HG02588 (cell line): ENCODE data around the gene FBXL20.
"Not testable (repeated sequence)": the region's sequence is repeated elsewhere in the genome, so short reads cannot be mapped to it uniquely, and the experiment has no call there.

Experiments used
- ATAC-seq: cut with Tn5 transposase; IDR thresholded peaks from one replicate; pipeline ENCODE4 v1.9.1; 2021; ENCODE audit warnings: mild to moderate bottlenecking, moderate library complexity; ENCODE audit not compliant: unreplicated experiment

Gene FBXL20

GRCh38 chr17:39261286-39261685, 140.1 kb downstream of the FBXL20 start:
- no peak for ATAC-seq

GRCh38 chr17:39252788-39253460, 148.5 kb downstream of the FBXL20 start:
- ATAC-seq = no peak

DNA sequence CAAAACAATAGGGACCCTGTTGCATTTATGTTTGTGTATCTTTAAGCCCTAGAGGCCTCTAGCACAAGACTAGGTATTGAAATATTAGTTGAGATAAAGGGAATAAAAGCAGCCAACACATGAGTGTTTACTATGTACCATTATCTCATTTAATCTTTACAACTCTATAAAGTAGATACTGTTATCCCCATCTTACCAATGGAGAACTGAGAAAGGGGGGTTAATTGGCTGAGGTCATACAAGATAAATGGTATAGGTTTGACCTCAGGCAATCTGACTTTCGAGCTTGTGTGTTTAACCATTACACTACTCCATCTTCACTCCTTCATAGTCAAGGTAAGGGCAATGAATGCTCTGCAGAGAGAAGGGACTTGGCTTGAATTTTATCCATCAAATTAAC, 149.4 kb downstream of the FBXL20 start:
- no peak for ATAC-seq

DNA sequence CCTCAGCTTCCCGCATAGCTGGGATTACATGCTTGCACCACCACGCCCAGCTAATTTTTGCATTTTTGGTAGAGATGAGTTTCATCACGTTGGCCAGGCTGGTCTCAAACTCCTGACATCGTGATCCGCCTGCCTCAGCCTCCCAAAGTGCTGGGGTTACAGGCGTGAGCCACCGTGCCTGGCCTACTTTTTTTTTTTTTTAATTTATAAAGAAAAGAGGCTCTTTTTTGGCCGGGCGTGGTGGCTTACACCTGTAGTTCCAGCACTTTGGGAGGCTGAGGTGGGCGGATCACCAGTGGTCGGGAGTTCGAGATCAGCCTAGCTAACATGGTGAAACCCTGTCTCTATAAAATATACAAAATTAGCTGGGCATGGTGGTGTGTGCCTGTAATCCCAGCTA, 151.3 kb downstream of the FBXL20 start:
- not testable (repeated sequence) for ATAC-seq

GRCh38 chr17:39246274-39246673, 155.2 kb downstream of the FBXL20 start:
- no peak for ATAC-seq

DNA sequence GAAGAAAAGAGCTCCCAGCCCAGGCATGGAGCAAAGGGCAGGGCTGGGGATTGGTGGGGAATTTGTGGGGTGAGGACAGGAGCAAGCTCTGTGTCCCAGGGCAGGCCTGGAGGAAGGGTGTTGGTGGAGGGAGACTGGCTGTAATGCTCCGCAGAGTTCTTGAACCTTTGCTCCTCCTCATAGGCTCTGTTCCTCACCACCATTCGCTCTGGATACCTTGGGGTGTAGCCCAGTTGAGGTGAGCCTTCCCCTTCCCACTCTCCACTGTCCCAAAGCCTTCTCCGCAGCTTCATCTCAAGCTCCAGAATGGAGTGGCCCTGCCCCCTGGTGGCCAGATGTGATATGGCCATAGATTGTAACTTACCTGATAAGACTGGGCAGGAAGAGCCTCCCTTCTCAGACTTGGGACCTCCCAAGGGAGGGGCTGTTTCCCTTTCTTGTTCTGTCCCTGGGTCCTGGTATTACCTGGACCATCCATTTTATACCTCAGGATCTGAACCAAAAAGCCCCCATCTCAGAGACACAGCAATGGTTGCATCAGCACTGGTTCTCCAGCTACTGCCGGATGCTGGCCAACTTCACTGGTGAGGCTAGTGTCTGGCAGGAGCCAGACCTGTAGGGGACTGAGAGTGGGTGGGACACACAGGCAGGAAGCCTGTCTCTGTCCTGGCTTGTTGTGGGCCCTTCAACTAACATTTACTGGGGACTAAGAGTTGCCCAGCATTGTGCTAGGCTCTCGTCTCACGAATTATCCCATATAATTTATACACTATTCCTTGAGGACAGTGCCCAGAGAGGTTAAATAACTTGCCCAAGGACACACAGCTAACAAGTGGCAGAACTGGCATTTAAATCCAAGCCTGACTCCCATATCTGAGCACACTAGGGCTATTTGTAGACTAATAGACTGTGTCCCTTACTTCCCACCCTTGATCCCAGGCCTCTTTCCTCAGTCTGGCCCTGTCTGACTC, 156.5 kb downstream of the FBXL20 start:
- ATAC-seq = no peak

- no peak for ATAC-seq
Observed at GRCh38 chr17:39244016-39244599, 157.3 kb downstream of the FBXL20 start.

DNA sequence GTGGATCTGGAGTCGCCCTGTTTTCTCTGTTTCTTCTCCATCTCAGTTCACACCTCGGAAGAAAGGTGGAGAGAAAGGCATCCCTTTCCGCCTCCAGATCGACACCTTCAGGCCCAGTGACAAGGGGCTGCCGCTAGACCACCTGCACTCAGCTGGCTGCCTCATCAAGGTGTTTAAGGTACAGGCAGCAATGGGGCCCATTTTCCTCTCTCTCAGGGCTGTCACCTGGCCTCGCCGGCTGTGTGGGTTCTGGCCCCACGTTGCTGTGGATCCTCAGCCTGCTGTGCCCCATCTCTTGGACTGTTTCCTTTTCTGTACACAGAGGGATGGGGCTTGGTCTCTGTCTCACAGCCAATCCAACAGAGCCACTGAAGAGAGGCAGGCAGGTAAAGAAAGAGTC, 158.3 kb downstream of the FBXL20 start:
- no peak for ATAC-seq

DNA sequence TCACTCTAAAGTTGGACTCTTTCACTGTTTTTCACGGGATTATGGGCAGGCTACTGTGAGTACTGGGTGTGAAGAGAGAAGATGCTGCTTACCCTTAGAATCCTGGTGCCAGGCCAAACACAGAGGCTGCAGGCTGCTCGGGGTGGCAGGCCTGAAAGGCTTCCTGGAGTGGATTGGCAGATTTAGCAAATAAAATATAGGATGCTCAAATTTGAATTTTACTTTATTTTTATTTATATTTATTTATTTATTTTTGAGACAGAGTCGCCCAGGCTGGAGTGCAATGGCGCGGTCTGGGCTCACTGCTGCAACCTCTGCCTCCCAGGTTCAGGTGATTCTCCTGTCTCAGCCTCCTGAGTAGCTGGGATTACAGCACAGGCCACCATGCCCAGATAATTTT, 160.8 kb downstream of the FBXL20 start:
- ATAC-seq = no peak

DNA sequence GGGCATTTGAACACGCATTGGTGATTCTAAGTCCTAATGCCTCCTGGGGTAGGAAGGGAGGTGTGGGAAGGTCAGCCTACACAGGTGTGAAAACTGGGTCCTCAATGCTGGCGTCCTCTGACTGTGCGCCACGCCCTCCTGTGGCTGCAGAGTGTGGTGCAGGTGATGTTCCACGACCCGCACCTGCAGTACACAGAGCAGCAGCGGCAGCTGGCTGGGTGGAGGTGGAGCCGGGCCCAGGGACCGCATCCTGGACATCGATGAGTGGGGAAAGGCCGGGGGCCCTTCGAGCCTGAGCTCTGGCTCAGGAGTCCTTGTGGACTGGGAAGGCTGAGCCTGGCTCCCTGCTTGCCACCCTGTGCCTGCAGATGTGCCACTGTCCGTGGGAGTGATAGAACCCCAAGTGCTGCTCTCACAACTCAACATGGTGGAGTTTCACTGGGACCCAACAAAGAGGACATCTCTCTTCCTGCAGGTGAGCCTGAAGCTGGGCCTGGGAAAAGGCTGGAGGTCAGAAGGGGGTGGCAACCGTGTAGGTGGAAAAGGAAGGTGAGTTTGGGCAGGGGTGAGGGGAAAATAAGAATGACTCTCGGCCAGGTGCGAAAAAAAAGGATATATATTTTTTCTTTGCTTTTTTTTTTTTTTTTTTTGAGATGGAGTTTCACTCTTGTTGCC, 161.6 kb downstream of the FBXL20 start:
- no peak for ATAC-seq

DNA sequence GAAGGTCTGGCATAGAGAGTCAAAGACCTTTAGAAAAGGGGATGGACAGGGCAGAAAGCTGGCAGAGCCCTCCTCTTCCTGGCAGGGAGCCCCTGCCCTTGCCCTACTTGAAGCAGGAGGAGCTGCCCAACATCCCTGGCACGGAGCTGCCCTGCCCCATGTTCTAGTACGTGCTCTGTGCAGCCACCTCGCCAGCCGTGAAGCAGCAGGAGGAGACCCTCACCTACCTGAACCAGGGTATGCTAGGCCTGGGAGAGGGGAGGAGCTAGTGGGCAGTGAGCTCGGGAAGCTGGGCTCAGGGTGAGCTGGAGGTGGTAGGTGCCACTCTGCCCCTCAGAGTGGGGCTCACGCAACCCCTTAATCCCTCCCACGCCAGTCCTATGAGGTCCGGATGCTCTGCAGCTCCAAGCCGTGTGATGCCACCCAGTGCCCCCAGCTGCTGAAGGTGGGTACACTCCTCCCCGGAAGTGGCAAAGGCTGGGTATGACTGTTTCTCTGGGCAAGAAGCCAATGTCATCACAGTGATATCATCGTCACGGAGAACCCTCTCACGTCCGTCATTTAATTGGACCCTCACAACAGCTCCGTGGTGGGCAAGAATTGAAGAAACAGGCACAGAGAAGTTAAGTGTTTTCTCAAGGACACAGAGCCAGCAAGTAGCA, 163.0 kb downstream of the FBXL20 start:
- no peak for ATAC-seq

DNA sequence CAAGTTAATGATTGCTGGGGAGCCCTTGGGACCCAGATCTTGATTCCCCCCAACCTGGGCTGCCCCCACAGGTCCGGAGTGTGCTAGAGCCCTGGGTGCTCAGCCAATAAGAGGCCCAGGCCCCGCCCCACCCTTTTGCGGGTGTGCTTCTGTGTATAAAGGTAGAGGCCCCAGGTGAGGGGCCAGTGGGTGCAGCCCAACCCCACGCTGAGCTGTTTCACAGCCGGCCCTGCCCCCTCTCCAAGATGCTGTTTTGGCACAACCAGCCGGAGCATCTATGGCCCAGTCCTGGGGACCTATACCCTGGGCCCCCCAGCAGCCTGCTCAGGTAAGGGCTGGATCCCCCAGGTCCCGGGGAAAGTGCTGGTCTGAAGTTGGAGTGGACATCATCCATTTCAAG, 163.8 kb downstream of the FBXL20 start:
- ATAC-seq = no peak

- no peak for ATAC-seq
Observed at GRCh38 chr17:39236981-39237441, 164.4 kb downstream of the FBXL20 start.

GRCh38 chr17:39236450-39236927, 164.9 kb downstream of the FBXL20 start:
- ATAC-seq = no peak

DNA sequence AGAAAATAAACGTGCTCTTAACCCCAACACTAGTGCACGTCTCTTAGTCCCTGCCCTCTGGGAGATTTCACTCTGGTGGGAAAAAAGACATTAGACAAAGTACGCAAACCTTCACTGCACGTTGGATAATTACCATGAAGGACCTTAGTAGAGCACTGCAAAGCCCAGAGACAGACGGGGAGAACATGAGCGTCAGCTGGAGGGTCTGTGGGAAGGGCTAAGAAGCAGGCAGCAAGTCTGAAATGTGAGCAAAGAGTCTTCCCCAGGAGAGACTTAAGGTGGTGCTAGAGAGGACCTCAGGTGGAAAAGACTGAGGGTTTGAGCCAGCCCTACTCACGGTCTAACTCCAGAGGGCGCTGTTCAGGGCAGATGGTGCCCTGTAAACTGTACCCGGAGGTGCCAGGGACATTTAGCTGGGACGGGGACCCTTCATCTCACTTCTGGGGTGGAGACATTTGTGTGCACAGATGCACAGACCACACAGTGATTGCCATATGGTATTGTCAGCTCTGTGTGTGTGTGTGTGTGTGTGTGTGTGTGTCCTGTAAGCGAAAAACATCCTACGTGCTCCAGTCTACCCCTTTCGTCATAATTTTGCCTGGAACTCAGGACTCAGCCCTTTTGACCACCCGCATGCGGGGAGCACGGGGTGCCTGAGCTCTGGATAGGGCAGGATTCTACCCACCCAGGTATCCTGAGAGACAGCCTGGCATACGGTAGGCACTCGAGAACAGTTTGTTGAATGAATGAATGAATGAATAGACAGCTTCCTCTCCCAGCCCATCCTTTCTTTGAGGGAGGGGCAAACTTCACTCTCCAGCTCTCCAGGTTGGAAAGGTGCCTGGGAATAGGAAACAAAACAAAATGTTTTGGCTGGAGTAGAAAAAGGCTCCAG, 165.6 kb downstream of the FBXL20 start:
- no peak for ATAC-seq

DNA sequence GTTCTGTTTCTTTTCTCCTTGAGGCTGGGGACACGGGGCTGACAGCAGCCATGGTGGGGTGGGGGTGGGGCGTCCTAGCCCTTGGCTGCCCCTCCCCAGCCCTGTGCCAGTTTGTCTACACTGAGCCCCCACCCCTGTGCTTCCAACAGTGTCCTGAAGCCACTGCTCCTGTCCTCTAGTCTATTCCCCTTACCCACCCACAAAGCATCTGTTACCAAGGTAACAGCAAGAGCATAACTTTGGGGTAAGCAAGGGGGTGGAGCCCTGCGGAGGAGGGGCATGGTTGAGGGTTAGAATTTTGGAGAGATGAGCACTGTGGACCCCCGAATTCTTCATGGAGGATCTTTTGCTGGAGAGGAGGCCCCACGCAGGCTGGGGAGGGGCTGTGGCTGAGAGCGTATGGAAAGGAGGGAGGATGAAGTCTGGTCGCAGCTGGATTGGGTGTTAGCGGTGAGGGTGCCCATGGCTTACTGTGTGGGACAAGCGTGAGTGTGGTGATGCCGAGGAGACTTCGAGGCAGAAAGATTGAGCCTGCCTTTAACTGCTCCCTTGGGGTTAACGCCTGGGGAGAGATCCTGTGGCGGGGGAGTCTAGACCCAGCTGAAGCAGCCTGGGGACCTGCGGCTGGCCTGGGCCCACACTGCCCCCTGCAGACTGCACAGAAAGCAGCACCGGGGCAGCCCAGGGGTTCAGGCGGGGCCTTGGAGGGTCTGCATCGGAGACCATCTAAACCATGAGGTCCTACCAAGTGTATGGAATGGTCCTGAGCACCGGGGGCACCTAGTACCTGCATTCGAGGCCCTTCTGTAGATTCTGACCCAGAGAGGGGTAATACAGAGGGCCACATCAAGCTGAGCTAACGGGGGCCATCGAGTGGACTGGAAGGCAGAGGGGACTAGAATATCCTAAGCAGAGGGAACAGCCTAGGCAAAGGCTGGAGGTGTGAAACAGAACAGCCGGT, 169.6 kb downstream of the FBXL20 start:
- no peak for ATAC-seq

DNA sequence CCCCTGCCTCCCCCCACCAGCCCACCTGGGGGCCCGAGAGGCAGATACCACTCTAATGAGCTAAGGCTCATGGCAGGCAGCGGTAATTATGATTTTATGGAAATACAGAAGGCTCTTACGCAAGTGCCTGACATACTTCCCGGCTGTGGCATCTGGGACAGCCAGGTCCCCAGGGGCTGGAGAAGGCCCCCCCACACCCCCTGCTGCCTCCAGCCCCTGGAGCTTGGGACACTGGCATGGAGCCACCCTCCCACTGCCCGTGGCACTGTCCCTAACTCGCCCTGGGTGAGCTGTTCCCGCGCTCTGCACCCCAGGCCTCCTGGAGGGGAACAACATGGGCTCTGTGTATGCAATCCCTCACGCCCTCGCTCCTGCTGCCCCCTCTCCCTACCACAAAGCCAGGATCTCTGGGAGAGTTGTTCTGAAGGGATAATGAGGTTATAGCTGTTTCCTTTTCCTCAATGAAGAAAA, 170.3 kb downstream of the FBXL20 start:
- ATAC-seq = no peak

GRCh38 chr17:39230361-39230760, 171.1 kb downstream of the FBXL20 start:
- no peak for ATAC-seq
